NCI-H2029 treated with DMSO at 0.1 percent for 48 hours (cell line): ENCODE data around the gene BEND7.

Source experiments
- DNase-seq: peaks from one replicate; lab custom pipeline; 2025; lab: John Stamatoyannopoulos, UW

Gene BEND7

GRCh38 chr10:13521026-13521425 lies 7.8 kb downstream of the BEND7 start:
- DNase-seq, result no peak

- DNase-seq, result no peak
Measured at GRCh38 chr10:13520194-13520593, 8.6 kb downstream of the BEND7 start.

GRCh38 chr10:13518076-13518692 lies 10.6 kb downstream of the BEND7 start:
- DNase-seq, result no peak

GRCh38 chr10:13517675-13518074 lies 11.1 kb downstream of the BEND7 start:
- DNase-seq, result no peak

DNA sequence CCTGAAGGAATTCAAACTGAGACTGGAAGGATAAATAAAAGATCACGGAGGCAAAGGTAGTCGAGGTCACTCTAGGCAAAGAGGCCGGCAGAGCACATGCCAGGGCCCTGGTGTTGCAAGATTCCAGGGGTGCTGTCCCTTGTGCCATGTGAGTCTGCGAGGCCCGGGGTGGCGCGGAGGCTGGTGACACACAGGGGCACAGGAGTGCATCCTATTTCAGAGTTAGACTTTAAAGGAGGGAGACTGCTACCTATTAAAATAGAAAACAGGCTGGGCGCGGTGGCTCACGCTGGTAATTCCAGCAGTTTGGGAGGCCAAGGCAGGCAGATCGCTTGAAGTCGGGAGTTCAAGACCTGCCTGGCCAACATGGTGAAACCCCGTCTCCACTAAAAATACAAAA lies 12.6 kb downstream of the BEND7 start:
- DNase-seq, result no peak

GRCh38 chr10:13515467-13515866 lies 13.3 kb downstream of the BEND7 start:
- no peak for DNase-seq

GRCh38 chr10:13514296-13514695 lies 14.5 kb downstream of the BEND7 start:
- DNase-seq, result no peak

DNA sequence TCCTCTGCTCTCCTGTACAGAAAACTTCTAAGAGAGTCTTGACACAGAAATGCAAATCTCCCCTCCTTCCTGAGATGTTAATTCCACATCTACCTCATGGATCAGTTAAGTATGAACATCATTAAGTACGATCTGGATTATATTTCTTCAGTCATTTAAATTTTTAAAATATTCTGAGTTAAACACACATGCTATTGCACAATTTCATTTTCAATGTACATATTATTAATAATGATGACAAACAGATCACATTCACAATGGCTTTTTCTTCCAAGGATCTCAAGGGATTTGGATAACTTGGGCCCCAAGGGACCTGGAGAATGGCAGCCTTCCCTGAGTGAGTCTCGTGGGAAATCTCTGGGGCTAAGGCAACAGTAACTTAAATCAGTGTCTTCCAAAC lies 16.2 kb downstream of the BEND7 start:
- DNase-seq, result no peak

GRCh38 chr10:13511409-13511808 lies 17.4 kb downstream of the BEND7 start:
- DNase-seq, result no peak

GRCh38 chr10:13505052-13505680 lies 23.6 kb downstream of the BEND7 start:
- no peak for DNase-seq

DNA sequence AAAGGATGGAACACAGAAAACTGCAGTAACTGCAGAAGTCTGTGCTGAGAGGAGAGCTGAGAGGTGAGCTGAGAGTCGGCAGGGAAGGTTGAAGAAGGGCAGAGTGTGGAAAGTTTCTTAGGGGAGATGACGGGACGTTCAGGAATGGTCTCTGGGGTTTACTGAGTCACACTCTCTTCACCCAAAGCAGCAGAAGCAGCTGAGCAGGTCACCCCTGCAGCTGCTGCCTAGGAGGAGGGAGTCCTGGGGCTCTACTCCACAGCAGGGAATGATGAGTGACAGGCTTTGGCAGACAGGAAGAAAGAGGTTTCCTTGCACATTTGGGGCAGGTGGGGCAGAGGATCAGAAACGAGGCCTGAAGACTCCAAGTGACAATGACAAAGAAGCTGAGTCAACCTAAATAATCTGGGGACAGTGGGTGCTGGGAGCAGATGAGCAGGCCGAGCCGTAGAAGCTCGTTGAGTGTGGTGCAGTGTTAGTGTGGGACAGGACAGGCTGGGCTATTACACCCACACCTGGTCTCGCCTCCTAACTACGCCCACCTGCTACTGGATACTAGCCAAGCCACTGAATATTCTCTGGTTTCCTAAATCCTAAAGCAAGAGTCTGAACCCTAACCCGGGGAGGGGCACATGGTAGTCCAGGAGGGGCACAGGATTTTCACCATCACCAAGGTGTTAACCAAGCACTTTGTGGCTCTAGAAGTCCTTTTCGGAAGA lies 24.9 kb downstream of the BEND7 start:
- no peak for DNase-seq

DNA sequence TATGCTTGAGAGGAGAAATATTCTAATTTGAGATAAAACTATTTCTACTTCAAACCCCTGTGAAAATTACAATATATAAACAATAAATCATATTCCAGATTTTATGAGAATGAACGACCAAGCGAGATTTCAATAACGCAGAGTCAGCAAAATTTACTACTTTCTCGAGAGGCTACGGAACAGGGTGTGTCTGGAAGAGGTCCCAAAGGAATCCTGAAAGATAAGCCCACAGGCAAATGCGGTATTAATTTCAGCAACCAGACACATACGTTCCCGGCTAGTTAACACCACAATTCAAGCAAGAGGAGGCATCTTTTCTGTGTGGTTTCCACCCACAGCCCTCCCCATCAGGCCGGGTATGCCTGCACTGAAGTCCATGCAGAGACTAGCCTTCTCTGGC lies 26.4 kb downstream of the BEND7 start:
- DNase-seq, result no peak

- DNase-seq, result no peak
Measured at GRCh38 chr10:13500201-13500600, 28.6 kb downstream of the BEND7 start.

- DNase-seq, result no peak
Measured at GRCh38 chr10:13499150-13499549, 29.7 kb downstream of the BEND7 start.

GRCh38 chr10:13496931-13497330 lies 31.9 kb downstream of the BEND7 start:
- DNase-seq, result no peak

DNA sequence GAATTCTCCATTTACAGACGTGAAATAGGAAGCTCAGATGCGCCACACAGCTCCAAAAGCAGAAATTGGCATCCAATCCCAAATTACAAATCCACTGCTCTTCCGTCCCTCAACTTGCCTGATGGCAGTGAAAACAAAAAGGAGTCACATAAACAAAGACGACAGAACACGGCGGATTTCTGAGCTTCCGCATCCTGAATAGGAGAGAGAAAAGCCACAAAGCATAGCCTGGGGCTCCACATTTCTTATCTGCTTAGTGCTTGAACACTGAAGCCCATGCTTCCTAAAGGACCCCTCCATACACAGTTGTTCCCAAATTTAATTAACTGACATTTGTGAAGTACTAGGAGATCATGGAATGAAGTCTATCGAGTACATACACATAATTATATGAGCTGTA lies 32.6 kb downstream of the BEND7 start:
- no peak for DNase-seq

DNA sequence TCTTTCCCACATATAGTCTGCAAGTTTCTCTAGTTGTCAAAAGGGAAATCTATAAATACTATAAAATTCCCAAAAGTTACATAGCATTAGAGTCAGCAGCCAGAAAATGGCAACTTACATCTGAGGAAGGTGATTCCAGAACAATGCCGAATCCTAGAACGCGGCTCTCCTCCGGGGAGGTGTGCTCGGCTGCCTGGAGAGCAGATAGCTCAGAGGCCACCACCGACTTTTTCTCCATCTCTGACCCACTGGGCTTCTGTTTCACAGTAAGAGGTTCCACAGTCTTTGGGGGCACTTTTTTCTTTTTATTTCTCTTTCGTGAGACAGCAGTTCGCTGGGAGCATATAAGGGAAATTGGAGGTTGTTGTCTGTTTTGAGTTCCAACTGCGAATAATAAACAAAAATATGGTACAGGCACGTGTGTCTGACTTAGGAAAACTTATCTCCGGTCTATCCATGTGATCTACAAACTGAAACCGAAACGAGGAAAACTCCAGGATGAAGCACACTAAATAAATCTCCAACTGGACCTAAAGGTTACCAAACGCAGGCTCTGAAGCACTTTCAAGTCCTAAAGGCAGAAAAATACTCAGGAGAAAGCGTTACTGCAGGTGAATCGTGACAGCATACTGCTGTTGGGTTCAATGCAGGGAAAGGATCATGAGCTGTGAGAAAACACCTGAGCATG lies 36.2 kb downstream of the BEND7 start:
- DNase-seq, result no peak

DNA sequence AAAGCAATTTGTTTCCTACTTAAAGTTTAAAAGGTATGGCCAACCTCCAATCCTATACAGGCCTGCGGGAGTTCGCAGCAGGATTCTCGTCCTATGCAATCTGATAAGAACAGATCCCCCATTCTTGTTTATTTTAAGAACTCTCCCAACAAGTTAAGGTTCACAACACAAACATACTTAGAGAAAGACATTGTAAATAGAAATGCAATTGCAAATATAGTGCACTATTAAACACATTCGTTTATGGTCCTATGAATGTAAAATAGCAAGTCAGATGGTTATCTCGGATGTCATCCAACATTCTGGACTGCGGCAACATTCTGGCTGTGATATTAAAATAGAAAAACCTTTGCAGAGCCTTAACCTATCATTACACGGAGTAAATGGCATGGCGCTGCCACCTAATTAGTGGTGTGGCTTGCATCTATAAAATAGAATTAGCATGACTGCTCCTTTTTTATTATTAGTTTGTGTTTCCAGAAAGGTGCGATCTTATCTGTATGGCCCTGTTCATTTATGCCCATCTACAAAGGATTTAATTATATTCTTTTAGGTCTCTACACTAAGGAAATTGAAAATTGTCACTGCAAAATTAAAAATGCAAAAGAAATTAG lies 37.0 kb downstream of the BEND7 start:
- DNase-seq, result no peak

DNA sequence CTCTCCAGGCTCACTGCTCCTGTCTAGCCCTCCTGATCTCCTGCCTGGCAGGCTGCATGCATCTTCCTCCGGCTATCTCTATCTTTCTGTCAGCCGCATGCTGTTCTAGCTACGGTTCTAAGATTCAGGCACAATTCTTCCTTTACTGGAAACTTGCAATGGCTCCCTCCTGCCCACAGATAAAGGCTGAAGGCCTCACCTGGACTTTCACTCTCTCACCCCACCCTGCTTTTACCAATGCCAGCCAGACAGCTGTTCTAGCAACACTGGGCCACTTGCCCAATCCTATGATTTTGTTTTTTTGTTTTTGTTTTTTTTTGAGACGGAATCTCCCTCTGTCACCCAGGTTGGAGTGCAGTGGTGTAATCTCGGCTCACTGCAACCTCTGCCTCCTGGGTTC lies 38.3 kb downstream of the BEND7 start:
- DNase-seq, result no peak

DNA sequence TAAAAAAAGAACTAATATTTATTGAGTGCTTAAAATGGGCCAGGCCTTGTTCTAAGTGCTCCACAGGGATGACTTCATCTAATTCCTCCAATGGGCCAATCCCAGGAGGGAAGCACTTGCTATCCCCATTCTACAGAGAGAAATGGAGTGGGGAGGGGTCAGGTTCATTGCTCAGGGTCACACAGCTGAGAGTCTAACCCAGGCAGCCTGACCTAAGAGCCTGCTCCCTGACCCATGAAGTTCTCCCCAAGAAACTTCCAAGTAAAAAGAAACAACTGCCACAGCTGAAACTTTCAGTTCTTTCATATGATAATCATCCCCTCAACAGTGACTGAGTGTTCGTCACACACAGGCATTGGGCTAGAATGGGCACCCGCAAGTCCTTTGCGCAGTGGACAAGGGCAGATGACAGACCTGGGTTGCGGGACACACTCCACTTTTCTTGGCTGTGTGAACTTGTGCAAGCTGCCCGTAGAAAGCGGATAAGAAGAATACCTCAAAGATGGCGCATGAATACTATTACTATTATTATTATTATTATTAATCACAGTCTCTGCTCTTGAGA lies 39.7 kb downstream of the BEND7 start:
- no peak for DNase-seq

- no peak for DNase-seq
Measured at GRCh38 chr10:13485623-13486022, 43.2 kb downstream of the BEND7 start.

GRCh38 chr10:13483951-13484350 lies 44.9 kb downstream of the BEND7 start:
- DNase-seq, result no peak
